GM18951 (cell line): Measurements from ENCODE around the gene SRP19.

Experiments
- POLR2A ChIP-seq: IDR thresholded peaks from 4 replicates; pipeline ENCODE4 v1.6.1; 2011; ENCODE audit warnings: mild to moderate bottlenecking; ENCODE audit not compliant: insufficient read length, insufficient read depth; ENCODE audit errors: extremely low read depth
- in situ Hi-C: fragments of 300-500 bp; cut with MboI; formaldehyde crosslinking; loops from one replicate; pipeline ENCODE4 v1.12.0; 2022; ENCODE audit warnings: low sequenced_read_pairs, mixed read lengths, inconsistent platforms; ENCODE audit not compliant: unreplicated experiment

The SRP19 gene

GRCh38 chr5:112860929-112861637 is at the start of gene SRP19:
Gene SRP19, plus strand, starts transcription at chr5:112861287. Its CDS starts 90 bp downstream, at chr5:112861377.
- in situ Hi-C loops: no loop called here
- peak; percentile 85 for TF ChIP-seq POLR2A

GRCh38 chr5:112812549-112812948 is 48.5 kb upstream of the SRP19 start:
- in situ Hi-C loops: no loop called here

GRCh38 chr5:112820246-112820645 is 40.8 kb upstream of the SRP19 start:
- no peak for TF ChIP-seq POLR2A
- in situ Hi-C loops: no loop called here

More at GRCh38 chr5:112812549-112812948, 48.5 kb upstream of the SRP19 start:
- TF ChIP-seq POLR2A: no peak

GRCh38 chr5:112822456-112822855 is 38.6 kb upstream of the SRP19 start:
- in situ Hi-C loops: no loop called here
- TF ChIP-seq POLR2A: no peak

GRCh38 chr5:112823181-112823580 is 37.9 kb upstream of the SRP19 start:
- TF ChIP-seq POLR2A: no peak
- in situ Hi-C loops: no loop called here

- TF ChIP-seq POLR2A: no peak
- in situ Hi-C loops: no loop called here
Observed at GRCh38 chr5:112823656-112824055, 37.4 kb upstream of the SRP19 start.

- in situ Hi-C loops: no loop called here
- no peak for TF ChIP-seq POLR2A
Observed at GRCh38 chr5:112824197-112824596, 36.9 kb upstream of the SRP19 start.

GRCh38 chr5:112830378-112830777 is 30.7 kb upstream of the SRP19 start:
- in situ Hi-C loops: no loop called here
- no peak for TF ChIP-seq POLR2A

- TF ChIP-seq POLR2A: no peak
- in situ Hi-C loops: no loop called here
Observed at GRCh38 chr5:112833971-112834370, 27.1 kb upstream of the SRP19 start.

- in situ Hi-C loops: no loop called here
- TF ChIP-seq POLR2A: no peak
Observed at GRCh38 chr5:112844489-112844888, 16.6 kb upstream of the SRP19 start.

GRCh38 chr5:112846556-112846955 is 14.5 kb upstream of the SRP19 start:
- in situ Hi-C loops: no loop called here
- TF ChIP-seq POLR2A: no peak

GRCh38 chr5:112847306-112847705 is 13.8 kb upstream of the SRP19 start:
- no peak for TF ChIP-seq POLR2A
- in situ Hi-C loops: no loop called here

- in situ Hi-C loops: no loop called here
- no peak for TF ChIP-seq POLR2A
Observed at GRCh38 chr5:112848116-112848811, 12.8 kb upstream of the SRP19 start.

GRCh38 chr5:112849912-112850311 is 11.2 kb upstream of the SRP19 start:
- in situ Hi-C loops: no loop called here
- no peak for TF ChIP-seq POLR2A
